ENCODE results near the gene ATF7IP2. TPM values are rescaled to one million over a fixed set of nuclear protein-coding genes. Genes with fewer than 3 reads are reported as not detected.
A peak's percentile ranks its signal among the peaks of the same experiment; 100 is the strongest.

The ATF7IP2 gene, protein sequence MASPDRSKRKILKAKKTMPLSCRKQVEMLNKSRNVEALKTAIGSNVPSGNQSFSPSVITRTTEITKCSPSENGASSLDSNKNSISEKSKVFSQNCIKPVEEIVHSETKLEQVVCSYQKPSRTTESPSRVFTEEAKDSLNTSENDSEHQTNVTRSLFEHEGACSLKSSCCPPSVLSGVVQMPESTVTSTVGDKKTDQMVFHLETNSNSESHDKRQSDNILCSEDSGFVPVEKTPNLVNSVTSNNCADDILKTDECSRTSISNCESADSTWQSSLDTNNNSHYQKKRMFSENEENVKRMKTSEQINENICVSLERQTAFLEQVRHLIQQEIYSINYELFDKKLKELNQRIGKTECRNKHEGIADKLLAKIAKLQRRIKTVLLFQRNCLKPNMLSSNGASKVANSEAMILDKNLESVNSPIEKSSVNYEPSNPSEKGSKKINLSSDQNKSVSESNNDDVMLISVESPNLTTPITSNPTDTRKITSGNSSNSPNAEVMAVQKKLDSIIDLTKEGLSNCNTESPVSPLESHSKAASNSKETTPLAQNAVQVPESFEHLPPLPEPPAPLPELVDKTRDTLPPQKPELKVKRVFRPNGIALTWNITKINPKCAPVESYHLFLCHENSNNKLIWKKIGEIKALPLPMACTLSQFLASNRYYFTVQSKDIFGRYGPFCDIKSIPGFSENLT
- total RNA-seq (1.2 and 2.6 TPM in 2 replicates), polyA plus RNA-seq (0.89 and 3.6 TPM in 2 replicates), polyA minus RNA-seq (ENCODE audit: low replicate concordance) (0.41 TPM in 1 of 2 replicates, not detected in the other)
- 0.36 and 2.8 TPM in 2 replicates for polyA plus RNA-seq (2012)

DNA sequence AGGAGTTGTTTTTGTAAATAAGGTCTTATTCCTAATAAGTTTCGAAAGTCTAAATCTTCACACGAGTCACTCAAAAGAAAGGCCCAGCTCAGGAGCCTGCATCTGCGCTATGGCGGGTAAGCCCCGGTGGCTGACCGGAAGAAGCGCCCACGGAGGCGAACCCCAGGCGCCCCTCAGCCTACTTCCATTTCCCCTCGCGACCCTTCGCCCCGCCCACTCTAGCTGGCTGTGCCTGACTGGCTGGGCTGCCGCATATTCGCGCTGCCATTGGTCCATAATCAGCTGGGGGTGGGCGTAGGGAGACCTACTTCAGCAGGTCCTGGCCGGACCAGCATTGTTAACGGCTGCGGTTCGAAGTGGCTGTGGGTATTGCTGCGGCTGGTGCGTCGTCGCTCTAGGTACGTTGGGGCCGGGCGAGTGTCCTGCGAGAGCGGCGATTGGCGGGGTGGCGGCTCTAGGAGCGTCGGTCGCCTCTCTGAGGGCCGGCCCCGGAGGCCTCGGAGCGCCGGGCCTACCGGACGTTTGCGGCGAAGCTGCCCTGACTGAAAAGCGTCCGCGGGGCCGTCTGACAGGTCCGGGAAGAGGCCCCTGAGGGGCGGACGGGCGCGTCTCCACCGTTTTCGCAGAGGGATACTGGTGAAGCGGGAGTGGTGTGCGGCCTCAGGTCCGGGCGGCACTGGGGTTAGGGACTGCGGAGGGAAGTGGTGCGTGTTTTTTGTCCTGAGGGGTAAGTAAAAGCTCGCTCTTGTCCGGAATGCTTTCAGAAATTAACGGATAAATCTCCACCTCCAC is at the start of gene ATF7IP2:
Gene ATF7IP2 (plus strand): TSS at position 337 of the 792 bp plus-strand sequence. CDS start 44,560 bp downstream, outside the sequence.
- Histone ChIP-seq H3K4me1 (ENCODE audit: control insufficient read depth, extremely low read depth, insufficient read depth, low read length) (no peaks in the 10 kb centered on the region), H3K4me2 (ENCODE audit: extremely low read depth, insufficient read depth, low read length) (peak within 1 kb of the TSS; percentile 51), H3K27me3 (ENCODE audit: control insufficient read depth, insufficient read depth, low read length) (no peaks in the 10 kb centered on the region), H3K9ac (ENCODE audit: insufficient read depth, low read length) (peak within 1 kb of the TSS; percentile 37), H3K9me3 (ENCODE audit: control insufficient read depth, insufficient read depth, low read depth, low read length) (no peaks in the 10 kb centered on the region), H3K79me2 (ENCODE audit: control insufficient read depth, insufficient read depth, low read length) (no peaks in the 10 kb centered on the region), H3K36me3 (ENCODE audit: control insufficient read depth, insufficient read depth, low read length) (no peaks in the 10 kb centered on the region), H4K20me1 (ENCODE audit: control insufficient read depth, extremely low read depth, insufficient read depth, low read length) (no peaks in the 10 kb centered on the region), H3K27ac (ENCODE audit: insufficient read depth, low read length) (peak within 1 kb of the TSS; percentile 34), H2AFZ (ENCODE audit: low read length) (peak within 1 kb of the TSS; percentile 46), H3K4me3 (replicated peaks in 1 of 4; ENCODE audit: control extremely low read depth in 1 of 4, insufficient read depth in 1 of 4, low read depth in 3 of 4, low read length in 4 of 4) (peak within 1 kb of the TSS; percentile 36 to 89 (median 60))
- no peak for TF ChIP-seq CTCF (conservative IDR thresholded peaks at IDR 0.05 in 1 of 2, IDR thresholded peaks at IDR 0.05 in 1 of 2; ENCODE audit: low read depth in 1 of 2, low read length in 2 of 2)
- TF ChIP-seq EZH2 (IDR thresholded peaks at IDR 0.05; ENCODE audit: low read length, missing control alignments), result no peak
- DNase-seq (ENCODE audit: low read depth in 2 of 2), result peak; percentile 82 to 95

- no peak overlapping the region for H3K4me3 ChIP-seq (replicated peaks in 1 of 4; ENCODE audit: control extremely low read depth in 1 of 4, insufficient read depth in 1 of 4, low read depth in 3 of 4, low read length in 4 of 4)
- TF ChIP-seq EZH2 (IDR thresholded peaks at IDR 0.05; ENCODE audit: low read length, missing control alignments) (no peak), CTCF (conservative IDR thresholded peaks at IDR 0.05 in 1 of 2, IDR thresholded peaks at IDR 0.05 in 1 of 2; ENCODE audit: low read depth in 1 of 2, low read length in 2 of 2) (no peak)
- H3K4me1 ChIP-seq (ENCODE audit: control insufficient read depth, extremely low read depth, insufficient read depth, low read length), result no peaks in the 10 kb centered on the region
- no peak overlapping the region for H3K9ac ChIP-seq (ENCODE audit: insufficient read depth, low read length)
- H2AFZ ChIP-seq (ENCODE audit: low read length), result no peak overlapping the region
- peak in 1 of 2 donors; percentile 80 for DNase-seq (ENCODE audit: low read depth in 2 of 2)
- H3K36me3 ChIP-seq (ENCODE audit: control insufficient read depth, insufficient read depth, low read length), result no peaks in the 10 kb centered on the region
- no peak overlapping the region for H3K4me2 ChIP-seq (ENCODE audit: extremely low read depth, insufficient read depth, low read length)
- no peaks in the 10 kb centered on the region for H3K79me2 ChIP-seq (ENCODE audit: control insufficient read depth, insufficient read depth, low read length)
- no peak overlapping the region for H3K27ac ChIP-seq (ENCODE audit: insufficient read depth, low read length)
- H4K20me1 ChIP-seq (ENCODE audit: control insufficient read depth, extremely low read depth, insufficient read depth, low read length), result no peaks in the 10 kb centered on the region
- H3K9me3 ChIP-seq (ENCODE audit: control insufficient read depth, insufficient read depth, low read depth, low read length), result no peaks in the 10 kb centered on the region
- H3K27me3 ChIP-seq (ENCODE audit: control insufficient read depth, insufficient read depth, low read length), result no peaks in the 10 kb centered on the region
Observed at GRCh38 chr16:10338426-10338825, 47.4 kb upstream of the ATF7IP2 start.
